ENCODE data around the gene ARHGAP10. TPM values are rescaled to one million over a fixed set of nuclear protein-coding genes. Genes with fewer than 3 reads are reported as not detected.
A peak's percentile ranks its signal among the peaks of the same experiment; 100 is the strongest.

The ARHGAP10 gene
- total and polyA plus RNA-seq, 2 donors from 2014 or later = 13.4 to 20.3 TPM

GRCh38 chr4:147780137-147780777 lies 48.4 kb downstream of the ARHGAP10 start:
- no peak for DNase-seq
- Histone ChIP-seq H3K36me3 (ENCODE audit: control insufficient read depth in 2 of 3, insufficient read depth in 3 of 3, low read length in 3 of 3) (no peaks in the 10 kb centered on the region), H3K9me3 (ENCODE audit: control insufficient read depth in 2 of 3, insufficient read depth in 1 of 3, low read length in 3 of 3) (no peaks in the 10 kb centered on the region), H3K4me1 (ENCODE audit: control insufficient read depth in 2 of 3, insufficient read depth in 2 of 3, low read depth in 1 of 3, low read length in 3 of 3) (peaks cover 0 to 4% (median 4%) of the 10 kb centered on the region in 3 donors), H3K9ac (ENCODE audit: low read length in 3 of 3) (no peak overlapping the region), H3K27ac (ENCODE audit: low read depth in 2 of 2, low read length in 2 of 2) (no peak overlapping the region), H3K27me3 (ENCODE audit: control insufficient read depth, insufficient read depth, low read length) (no peaks in the 10 kb centered on the region), H3K4me3 (ENCODE audit: low read length in 3 of 3) (no peak overlapping the region)
- FAIRE-seq = no peak
- intact Hi-C loops (cut with DNase I) = no loop called here
- no peak for TF ChIP-seq CTCF (IDR thresholded peaks at IDR 0.05; ENCODE audit: borderline replicate concordance, extremely low read depth, insufficient read depth)

DNA sequence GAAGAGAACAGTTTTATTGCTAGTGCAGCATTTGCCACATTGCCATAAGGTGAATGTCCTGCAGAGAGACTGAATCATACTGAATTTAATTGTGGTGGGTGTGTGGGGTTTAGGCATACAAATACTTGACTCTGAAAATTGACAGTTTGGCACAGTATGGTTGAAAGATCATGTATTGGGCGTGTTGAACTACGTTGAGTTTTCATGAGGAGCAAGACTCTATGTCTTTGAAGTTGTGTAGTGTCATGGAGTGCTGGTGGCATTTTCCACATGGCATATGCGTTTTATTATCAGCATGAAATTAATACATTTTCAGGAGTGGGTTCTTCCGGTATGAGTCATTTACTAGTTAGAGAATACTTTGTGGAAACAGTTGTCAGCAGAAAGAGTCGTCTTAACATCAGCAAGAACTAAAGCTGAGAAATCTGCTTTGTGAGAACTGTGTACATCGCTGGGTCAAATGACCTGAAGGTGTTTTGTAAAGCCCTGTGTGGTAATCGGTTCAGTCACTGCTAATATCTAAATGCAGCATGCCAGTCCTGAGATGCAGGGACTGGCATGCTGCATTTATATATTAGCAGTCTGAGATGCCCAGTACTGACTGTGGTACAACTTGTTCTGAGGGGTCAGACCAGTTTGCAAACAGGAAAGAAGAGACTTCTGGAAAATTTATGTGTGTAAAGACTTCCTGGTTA lies 50.3 kb downstream of the ARHGAP10 start:
- H3K27ac ChIP-seq (ENCODE audit: low read depth in 2 of 2, low read length in 2 of 2) = no peak overlapping the region
- intact Hi-C loops (cut with DNase I) = no loop called here
- H3K27me3 ChIP-seq (ENCODE audit: control insufficient read depth, insufficient read depth, low read length) = no peaks in the 10 kb centered on the region
- DNase-seq = peak in 2 of 5 donors; percentile 37 to 54
- FAIRE-seq = no peak
- no peak for TF ChIP-seq CTCF (IDR thresholded peaks at IDR 0.05; ENCODE audit: borderline replicate concordance, extremely low read depth, insufficient read depth)
- H3K4me3 ChIP-seq (ENCODE audit: low read length in 3 of 3) = no peak overlapping the region
- H3K36me3 ChIP-seq (ENCODE audit: control insufficient read depth in 2 of 3, insufficient read depth in 3 of 3, low read length in 3 of 3) = no peaks in the 10 kb centered on the region
- H3K9me3 ChIP-seq (ENCODE audit: control insufficient read depth in 2 of 3, insufficient read depth in 1 of 3, low read length in 3 of 3) = no peaks in the 10 kb centered on the region
- peaks cover 4 to 5% (median 4%) of the 10 kb centered on the region in 3 donors for H3K4me1 ChIP-seq (ENCODE audit: control insufficient read depth in 2 of 3, insufficient read depth in 2 of 3, low read depth in 1 of 3, low read length in 3 of 3)
- no peak overlapping the region for H3K9ac ChIP-seq (ENCODE audit: low read length in 3 of 3)

- Histone ChIP-seq H3K9me3 (ENCODE audit: control insufficient read depth in 2 of 3, insufficient read depth in 1 of 3, low read length in 3 of 3) (no peaks in the 10 kb centered on the region), H3K27ac (ENCODE audit: low read depth in 2 of 2, low read length in 2 of 2) (no peak overlapping the region), H3K36me3 (ENCODE audit: control insufficient read depth in 2 of 3, insufficient read depth in 3 of 3, low read length in 3 of 3) (no peaks in the 10 kb centered on the region), H3K27me3 (ENCODE audit: control insufficient read depth, insufficient read depth, low read length) (no peaks in the 10 kb centered on the region), H3K4me3 (ENCODE audit: low read length in 3 of 3) (no peak overlapping the region), H3K4me1 (ENCODE audit: control insufficient read depth in 2 of 3, insufficient read depth in 2 of 3, low read depth in 1 of 3, low read length in 3 of 3) (peaks cover 2 to 5% (median 4%) of the 10 kb centered on the region in 3 donors), H3K9ac (ENCODE audit: low read length in 3 of 3) (no peak overlapping the region)
- no peak for FAIRE-seq
- no peak for TF ChIP-seq CTCF (IDR thresholded peaks at IDR 0.05; ENCODE audit: borderline replicate concordance, extremely low read depth, insufficient read depth)
- DNase-seq = no peak
- intact Hi-C loops (cut with DNase I) = no loop called here
These were observed 53.2 kb downstream of the ARHGAP10 start for GRCh38 chr4:147785129-147785528.

Data from kidney (tissue), 14 donors.